ENCODE results near the gene PKHD1. TPM values are rescaled to one million over a fixed set of nuclear protein-coding genes. Genes with fewer than 3 reads are reported as not detected.

The PKHD1 gene
- total RNA-seq, 3 donors from 2014 or later = not detected

DNA sequence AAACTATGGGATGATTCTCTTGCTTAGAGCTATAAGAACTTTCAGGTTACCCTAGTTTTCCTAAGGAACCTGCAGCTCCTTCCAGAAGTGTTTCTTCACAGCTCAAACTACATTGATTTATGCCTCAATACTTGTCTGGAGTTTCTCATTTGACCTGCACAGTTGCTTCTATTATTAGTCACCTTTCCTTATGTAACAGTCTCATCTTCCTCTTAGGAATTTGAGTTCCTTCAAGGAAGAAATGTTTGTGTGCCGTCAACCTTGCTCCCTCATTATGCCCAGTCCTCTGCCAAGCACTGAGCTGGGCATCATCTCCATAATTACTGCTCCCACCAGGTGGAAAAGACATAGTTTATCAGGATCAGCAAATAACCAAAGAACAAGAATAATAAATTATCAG lies 466.4 kb downstream of the PKHD1 start:
- DNase-seq (no peak), ATAC-seq (no peak)
- Mint-ChIP-seq H3K4me3 (no peak overlapping the region), H3K36me3 (ENCODE audit: insufficient read depth) (no peaks in the 10 kb centered on the region), H3K4me1 (ENCODE audit: low read depth) (no peaks in the 10 kb centered on the region), H3K9me3 (no peaks in the 10 kb centered on the region), H3K27me3 (ENCODE audit: low read depth) (no peaks in the 10 kb centered on the region)

DNA sequence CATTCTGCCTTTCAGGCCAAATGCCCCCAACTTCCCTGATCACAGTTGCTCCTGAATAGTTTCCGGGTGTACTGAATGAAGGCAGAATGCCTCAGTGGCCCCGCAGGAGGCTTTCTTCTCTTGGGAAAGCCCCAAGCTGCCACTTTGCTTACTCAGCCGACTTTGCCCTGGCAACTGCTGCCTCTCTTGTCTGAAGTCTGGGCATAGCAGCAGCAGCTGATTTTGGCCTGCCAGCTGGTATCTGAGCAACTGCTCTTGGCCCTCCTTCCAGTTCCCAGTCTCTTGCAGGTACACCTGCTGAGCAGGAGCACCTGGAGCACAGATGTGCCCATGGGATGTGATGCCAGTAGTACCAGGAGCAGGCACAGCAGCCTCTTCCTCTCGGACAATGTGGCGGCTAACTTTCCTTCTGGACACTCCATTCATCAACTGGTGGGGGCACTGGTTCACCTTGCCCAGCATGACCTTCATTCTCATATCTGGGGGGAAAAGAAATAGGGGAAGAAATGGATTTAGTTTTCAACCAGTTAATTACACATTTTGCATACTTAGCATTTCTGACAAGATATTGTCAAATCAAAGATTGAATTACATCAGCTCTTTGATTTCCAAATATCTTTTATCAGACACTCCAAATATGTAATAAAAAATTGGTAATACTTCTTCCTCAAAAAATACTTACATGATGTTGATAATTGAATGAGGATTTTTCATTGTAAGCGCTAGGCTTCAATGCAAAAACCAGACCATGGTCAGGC lies 468.2 kb downstream of the PKHD1 start:
- no peaks in the 10 kb centered on the region for H3K4me1 Mint-ChIP-seq (ENCODE audit: low read depth)
- H3K9me3 Mint-ChIP-seq = no peaks in the 10 kb centered on the region
- no peaks in the 10 kb centered on the region for H3K36me3 Mint-ChIP-seq (ENCODE audit: insufficient read depth)
- no peak for ATAC-seq
- no peak overlapping the region for H3K4me3 Mint-ChIP-seq
- no peak for DNase-seq
- H3K27me3 Mint-ChIP-seq (ENCODE audit: low read depth) = no peaks in the 10 kb centered on the region

- H3K9me3 Mint-ChIP-seq = no peaks in the 10 kb centered on the region
- no peak for ATAC-seq
- H3K36me3 Mint-ChIP-seq (ENCODE audit: insufficient read depth) = no peaks in the 10 kb centered on the region
- no peak overlapping the region for H3K4me3 Mint-ChIP-seq
- no peaks in the 10 kb centered on the region for H3K27me3 Mint-ChIP-seq (ENCODE audit: low read depth)
- no peaks in the 10 kb centered on the region for H3K4me1 Mint-ChIP-seq (ENCODE audit: low read depth)
- no peak for DNase-seq
These were observed 468.9 kb downstream of the PKHD1 start for GRCh38 chr6:51618563-51618962.

GRCh38 chr6:51617751-51618150 lies 469.7 kb downstream of the PKHD1 start:
- Mint-ChIP-seq H3K9me3 (no peaks in the 10 kb centered on the region), H3K27me3 (ENCODE audit: low read depth) (no peaks in the 10 kb centered on the region), H3K4me1 (ENCODE audit: low read depth) (no peaks in the 10 kb centered on the region), H3K4me3 (no peak overlapping the region), H3K36me3 (ENCODE audit: insufficient read depth) (no peaks in the 10 kb centered on the region)
- DNase-seq = no peak
- ATAC-seq = no peak

DNA sequence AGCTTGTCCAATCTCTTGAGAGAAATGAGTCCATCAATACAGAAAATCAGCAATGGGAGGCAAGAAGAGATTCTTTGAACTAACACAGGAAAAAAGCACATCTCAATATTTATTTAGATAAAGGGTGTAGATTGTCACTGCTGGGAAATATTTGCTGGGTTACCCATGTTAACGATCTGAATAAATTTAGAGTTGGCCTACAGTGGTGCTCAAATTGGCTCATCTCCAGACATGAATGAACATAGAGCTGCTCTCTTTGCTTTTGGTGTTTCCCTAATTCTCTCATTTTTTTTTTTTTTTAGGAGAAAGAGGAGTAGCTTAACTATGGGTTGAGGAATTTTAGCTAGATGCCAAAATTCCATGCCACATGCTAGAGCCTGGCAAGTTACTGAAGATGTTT lies 471.2 kb downstream of the PKHD1 start:
- H3K36me3 Mint-ChIP-seq (ENCODE audit: insufficient read depth) = no peaks in the 10 kb centered on the region
- H3K27me3 Mint-ChIP-seq (ENCODE audit: low read depth) = no peaks in the 10 kb centered on the region
- H3K4me3 Mint-ChIP-seq = no peak overlapping the region
- H3K4me1 Mint-ChIP-seq (ENCODE audit: low read depth) = no peaks in the 10 kb centered on the region
- H3K9me3 Mint-ChIP-seq = no peaks in the 10 kb centered on the region
- DNase-seq = no peak
- no peak for ATAC-seq

DNA sequence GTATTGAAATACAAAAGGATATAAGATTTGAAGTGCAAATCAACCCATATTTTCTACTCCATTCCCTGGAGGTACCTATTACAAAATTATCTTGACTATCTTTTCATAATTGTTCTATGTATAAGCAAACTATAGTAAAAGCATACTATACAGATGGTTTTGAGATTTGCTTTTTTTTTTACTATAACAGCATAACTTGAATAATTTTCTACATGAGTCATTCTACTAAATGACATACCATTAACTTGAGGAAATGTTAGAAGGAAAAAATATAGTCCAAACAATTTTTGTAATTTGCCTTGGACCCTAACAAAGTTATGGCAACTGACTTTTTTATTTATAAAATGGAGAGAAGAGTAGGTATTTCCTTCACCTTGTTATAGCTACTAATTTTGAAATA lies 472.7 kb downstream of the PKHD1 start:
- DNase-seq (no peak), ATAC-seq (no peak)
- Mint-ChIP-seq H3K4me1 (ENCODE audit: low read depth) (no peaks in the 10 kb centered on the region), H3K36me3 (ENCODE audit: insufficient read depth) (no peaks in the 10 kb centered on the region), H3K4me3 (no peak overlapping the region), H3K27me3 (ENCODE audit: low read depth) (no peaks in the 10 kb centered on the region), H3K9me3 (no peaks in the 10 kb centered on the region)

GRCh38 chr6:51613558-51613957 lies 473.9 kb downstream of the PKHD1 start:
- no peaks in the 10 kb centered on the region for H3K36me3 Mint-ChIP-seq (ENCODE audit: insufficient read depth)
- no peak overlapping the region for H3K4me3 Mint-ChIP-seq
- no peaks in the 10 kb centered on the region for H3K4me1 Mint-ChIP-seq (ENCODE audit: low read depth)
- no peaks in the 10 kb centered on the region for H3K9me3 Mint-ChIP-seq
- no peaks in the 10 kb centered on the region for H3K27me3 Mint-ChIP-seq (ENCODE audit: low read depth)
- no peak for DNase-seq
- ATAC-seq = no peak

GRCh38 chr6:51608932-51609331 lies 478.5 kb downstream of the PKHD1 start:
- Mint-ChIP-seq H3K4me3 (no peak overlapping the region), H3K9me3 (peaks cover 4% of the 10 kb centered on the region), H3K4me1 (ENCODE audit: low read depth) (no peaks in the 10 kb centered on the region), H3K36me3 (ENCODE audit: insufficient read depth) (no peaks in the 10 kb centered on the region), H3K27me3 (ENCODE audit: low read depth) (no peaks in the 10 kb centered on the region)
- ATAC-seq (no peak), DNase-seq (no peak)

DNA sequence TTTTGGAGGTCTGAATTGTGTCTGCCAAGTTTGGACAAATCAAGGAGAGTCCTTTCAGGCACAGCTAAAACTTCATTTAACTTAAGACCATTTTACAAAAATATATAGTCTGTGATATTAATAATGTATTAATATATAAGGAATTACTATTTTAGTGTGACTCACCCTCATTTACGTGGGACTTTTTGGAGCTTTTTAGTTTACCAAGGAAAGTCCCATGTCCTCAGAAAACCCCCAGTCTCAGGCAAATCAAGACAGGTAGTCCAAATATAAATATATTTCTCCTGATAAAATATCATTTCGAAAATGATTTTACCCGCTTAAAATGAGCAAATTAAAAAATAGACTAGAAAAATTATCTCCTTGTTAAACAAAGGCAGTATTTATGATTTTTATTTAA lies 479.0 kb downstream of the PKHD1 start:
- no peak overlapping the region for H3K4me3 Mint-ChIP-seq
- peaks cover 4% of the 10 kb centered on the region for H3K9me3 Mint-ChIP-seq
- ATAC-seq = no peak
- H3K4me1 Mint-ChIP-seq (ENCODE audit: low read depth) = no peaks in the 10 kb centered on the region
- DNase-seq = no peak
- H3K36me3 Mint-ChIP-seq (ENCODE audit: insufficient read depth) = no peaks in the 10 kb centered on the region
- no peaks in the 10 kb centered on the region for H3K27me3 Mint-ChIP-seq (ENCODE audit: low read depth)

DNA sequence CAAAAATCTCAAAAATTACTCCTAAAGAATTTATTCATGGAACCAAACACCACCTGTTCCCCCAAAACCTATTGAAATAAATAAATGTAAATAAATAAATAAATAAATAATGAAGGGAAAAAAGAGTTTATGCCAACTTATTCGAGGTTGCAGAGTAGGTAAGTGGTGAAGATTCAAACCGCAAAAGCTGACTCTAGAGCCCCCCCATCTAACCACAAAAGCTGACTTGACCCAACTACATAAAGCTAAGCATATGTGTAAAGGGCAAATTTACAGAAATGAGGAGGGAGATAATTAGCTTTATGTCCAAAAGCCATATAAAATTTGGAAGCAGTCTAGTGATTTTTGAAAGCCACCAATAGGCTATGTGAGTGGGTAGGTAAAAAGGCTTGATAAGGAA lies 486.9 kb downstream of the PKHD1 start:
- Mint-ChIP-seq H3K4me1 (ENCODE audit: low read depth) (no peaks in the 10 kb centered on the region), H3K36me3 (ENCODE audit: insufficient read depth) (no peaks in the 10 kb centered on the region), H3K4me3 (no peak overlapping the region), H3K9me3 (peaks cover 7% of the 10 kb centered on the region), H3K27me3 (ENCODE audit: low read depth) (no peaks in the 10 kb centered on the region)
- ATAC-seq = no peak
- DNase-seq = no peak

- no peak for ATAC-seq
- no peaks in the 10 kb centered on the region for H3K4me1 Mint-ChIP-seq (ENCODE audit: low read depth)
- peaks cover 17% of the 10 kb centered on the region for H3K9me3 Mint-ChIP-seq
- DNase-seq = no peak
- no peaks in the 10 kb centered on the region for H3K27me3 Mint-ChIP-seq (ENCODE audit: low read depth)
- H3K36me3 Mint-ChIP-seq (ENCODE audit: insufficient read depth) = no peaks in the 10 kb centered on the region
- no peak overlapping the region for H3K4me3 Mint-ChIP-seq
These were observed 489.2 kb downstream of the PKHD1 start for GRCh38 chr6:51598171-51598570.

GRCh38 chr6:51594981-51595380 lies 492.4 kb downstream of the PKHD1 start:
- no peaks in the 10 kb centered on the region for H3K27me3 Mint-ChIP-seq (ENCODE audit: low read depth)
- no peak for DNase-seq
- no peak for ATAC-seq
- H3K4me1 Mint-ChIP-seq (ENCODE audit: low read depth) = no peaks in the 10 kb centered on the region
- no peak overlapping the region for H3K4me3 Mint-ChIP-seq
- H3K36me3 Mint-ChIP-seq (ENCODE audit: insufficient read depth) = no peaks in the 10 kb centered on the region
- peaks cover 17% of the 10 kb centered on the region for H3K9me3 Mint-ChIP-seq

DNA sequence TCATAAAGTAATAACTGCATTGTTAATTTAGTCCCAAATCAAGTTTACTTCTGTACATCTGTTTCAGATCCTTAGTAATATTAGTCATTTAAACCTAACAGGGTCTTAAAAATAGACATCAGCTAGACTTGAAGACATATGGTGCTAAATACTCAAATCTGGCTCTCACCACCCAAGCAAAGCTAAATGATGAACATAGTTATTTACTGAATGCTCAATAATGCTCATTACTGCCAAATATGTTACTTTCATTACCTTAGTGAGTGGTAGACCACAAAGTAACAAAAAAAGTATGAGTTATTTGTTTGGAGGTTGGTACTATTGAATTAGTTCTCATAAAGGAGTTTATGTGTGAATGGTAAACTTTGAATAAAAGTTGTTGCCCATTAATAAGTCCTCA lies 502.1 kb downstream of the PKHD1 start:
- Mint-ChIP-seq H3K4me3 (no peak overlapping the region), H3K4me1 (ENCODE audit: low read depth) (no peaks in the 10 kb centered on the region), H3K36me3 (ENCODE audit: insufficient read depth) (no peaks in the 10 kb centered on the region), H3K9me3 (peaks cover 11% of the 10 kb centered on the region), H3K27me3 (ENCODE audit: low read depth) (no peaks in the 10 kb centered on the region)
- no peak for ATAC-seq
- DNase-seq = no peak

GRCh38 chr6:51584163-51584562 lies 503.2 kb downstream of the PKHD1 start:
- H3K4me1 Mint-ChIP-seq (ENCODE audit: low read depth) = no peaks in the 10 kb centered on the region
- H3K9me3 Mint-ChIP-seq = peaks cover 11% of the 10 kb centered on the region
- DNase-seq (no peak), ATAC-seq (no peak)
- H3K4me3 Mint-ChIP-seq = no peak overlapping the region
- no peaks in the 10 kb centered on the region for H3K27me3 Mint-ChIP-seq (ENCODE audit: low read depth)
- H3K36me3 Mint-ChIP-seq (ENCODE audit: insufficient read depth) = no peaks in the 10 kb centered on the region

DNA sequence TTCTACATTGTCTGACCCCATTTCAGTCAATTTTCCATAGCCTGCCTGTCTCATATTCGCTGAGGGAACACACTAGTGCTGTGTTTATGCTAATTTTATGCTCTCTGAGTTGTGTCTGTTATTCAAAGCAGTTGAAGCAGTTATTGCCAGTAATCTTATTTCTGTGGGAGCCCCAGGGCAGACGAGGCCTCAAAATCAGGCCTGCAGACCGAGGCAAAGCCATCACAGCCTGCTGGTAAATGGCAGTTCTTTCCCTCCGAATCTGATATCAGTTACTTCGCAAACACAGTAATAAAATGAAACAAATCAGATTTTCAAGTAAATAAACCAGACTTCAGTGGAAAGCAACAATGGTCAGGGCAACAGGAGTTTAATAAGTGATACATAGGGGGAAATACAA lies 508.4 kb downstream of the PKHD1 start:
- Mint-ChIP-seq H3K4me3 (no peak overlapping the region), H3K9me3 (peaks cover 5% of the 10 kb centered on the region), H3K36me3 (ENCODE audit: insufficient read depth) (no peaks in the 10 kb centered on the region), H3K27me3 (ENCODE audit: low read depth) (no peaks in the 10 kb centered on the region), H3K4me1 (ENCODE audit: low read depth) (no peaks in the 10 kb centered on the region)
- DNase-seq (no peak), ATAC-seq (no peak)

GRCh38 chr6:51578362-51578761 lies 509.1 kb downstream of the PKHD1 start:
- DNase-seq (no peak), ATAC-seq (no peak)
- Mint-ChIP-seq H3K27me3 (ENCODE audit: low read depth) (no peaks in the 10 kb centered on the region), H3K36me3 (ENCODE audit: insufficient read depth) (no peaks in the 10 kb centered on the region), H3K9me3 (peaks cover 7% of the 10 kb centered on the region), H3K4me3 (no peak overlapping the region), H3K4me1 (ENCODE audit: low read depth) (no peaks in the 10 kb centered on the region)
